ENCODE measurements around the gene CCDC12. TPM values are rescaled to one million over a fixed set of nuclear protein-coding genes. Genes with fewer than 3 reads are reported as not detected.

Gene CCDC12
- total RNA-seq, 1 experiment from 2014 or later: 44.2 TPM

- intact Hi-C loops (cut with micrococcal nuclease): no loop called here
- H3K9me3 ChIP-seq (ENCODE audit: low read length): no peaks in the 10 kb centered on the region
- no peak overlapping the region for H3K9ac ChIP-seq (ENCODE audit: low read length)
- no peak for ATAC-seq
- H4K20me1 ChIP-seq (ENCODE audit: low read length): 0 out of 2 replicates have a peak, but pooled peaks cover 17% of the 10 kb centered on the region
- peak overlapping the region; percentile 51 for H3K27ac ChIP-seq (ENCODE audit: low read length)
- H3K9me2 ChIP-seq (replicated peaks; ENCODE audit: low read length): no peaks in the 10 kb centered on the region
- no peak overlapping the region for H2AFZ ChIP-seq (ENCODE audit: low read length)
- TF ChIP-seq EZH2phosphoT487 (IDR thresholded peaks at IDR 0.05; ENCODE audit: borderline replicate concordance, low read length) (no peak), CTCF (conservative IDR thresholded peaks at IDR 0.05; ENCODE audit: low read depth, low read length) (no peak), EZH2 (IDR thresholded peaks at IDR 0.05; ENCODE audit: low read length, unreplicated experiment) (no peak)
- peaks cover 52% of the 10 kb centered on the region for H3K4me1 ChIP-seq (ENCODE audit: insufficient read depth, low read length)
- ChIA-PET POLR2A (ENCODE audit: unreplicated experiment) (no interaction called here), CTCF (interaction anchor here (0.5 to 0.9 kb wide), 2 partner anchors 21 to 47 kb away, joined by 3 read pairs; no protein-coding TSS in a partner anchor)
- H3F3A ChIP-seq (ENCODE audit: low read length, unreplicated experiment): peaks cover 4% of the 10 kb centered on the region
- H3K27me3 ChIP-seq (ENCODE audit: low read length): no peaks in the 10 kb centered on the region
- BruUV-seq (replicated peaks): no TSS peak
- peaks cover 85% of the 10 kb centered on the region for H3K79me2 ChIP-seq (ENCODE audit: low read length)
- no peak for DNase-seq
- no peak overlapping the region for H3K4me3 ChIP-seq (ENCODE audit: low read length)
- H3K4me2 ChIP-seq (ENCODE audit: low read length): peak overlapping the region; percentile 40; the same call in 1 of the 2 replicates
- H3K36me3 ChIP-seq (ENCODE audit: low read depth, low read length): peaks cover 36% of the 10 kb centered on the region; the same call in 1 of the 2 replicates
Measured at GRCh38 chr3:46930166-46930944, 46.2 kb downstream of the CCDC12 start.

- H3K9me3 ChIP-seq (ENCODE audit: low read length): no peaks in the 10 kb centered on the region
- intact Hi-C loops (cut with micrococcal nuclease): no loop called here
- ChIA-PET CTCF (no interaction called here), POLR2A (ENCODE audit: unreplicated experiment) (no interaction called here)
- H3F3A ChIP-seq (ENCODE audit: low read length, unreplicated experiment): no peaks in the 10 kb centered on the region
- 0 out of 2 replicates have a peak, but pooled peaks cover 17% of the 10 kb centered on the region for H4K20me1 ChIP-seq (ENCODE audit: low read length)
- ATAC-seq (no peak), DNase-seq (no peak)
- H3K9me2 ChIP-seq (replicated peaks; ENCODE audit: low read length): no peaks in the 10 kb centered on the region
- H3K27ac ChIP-seq (ENCODE audit: low read length): no peak overlapping the region
- no peak overlapping the region for H3K4me2 ChIP-seq (ENCODE audit: low read length)
- H2AFZ ChIP-seq (ENCODE audit: low read length): no peak overlapping the region
- peaks cover 42% of the 10 kb centered on the region; the same call in 1 of the 2 replicates for H3K36me3 ChIP-seq (ENCODE audit: low read depth, low read length)
- H3K79me2 ChIP-seq (ENCODE audit: low read length): peaks cover 74% of the 10 kb centered on the region
- no peak overlapping the region for H3K9ac ChIP-seq (ENCODE audit: low read length)
- no TSS peak for BruUV-seq (replicated peaks)
- H3K27me3 ChIP-seq (ENCODE audit: low read length): no peaks in the 10 kb centered on the region
- H3K4me1 ChIP-seq (ENCODE audit: insufficient read depth, low read length): peaks cover 42% of the 10 kb centered on the region
- TF ChIP-seq EZH2phosphoT487 (IDR thresholded peaks at IDR 0.05; ENCODE audit: borderline replicate concordance, low read length) (no peak), CTCF (conservative IDR thresholded peaks at IDR 0.05; ENCODE audit: low read depth, low read length) (no peak), EZH2 (IDR thresholded peaks at IDR 0.05; ENCODE audit: low read length, unreplicated experiment) (no peak)
- no peak overlapping the region for H3K4me3 ChIP-seq (ENCODE audit: low read length)
Measured at GRCh38 chr3:46929324-46929723, 47.2 kb downstream of the CCDC12 start.

GRCh38 chr3:46928282-46928681 lies 48.3 kb downstream of the CCDC12 start:
- no peak overlapping the region for H3K4me2 ChIP-seq (ENCODE audit: low read length)
- ATAC-seq (no peak), DNase-seq (no peak)
- POLR2A ChIA-PET (ENCODE audit: unreplicated experiment): no interaction called here
- no peaks in the 10 kb centered on the region for H3F3A ChIP-seq (ENCODE audit: low read length, unreplicated experiment)
- H3K4me3 ChIP-seq (ENCODE audit: low read length): no peak overlapping the region
- no TSS peak for BruUV-seq (replicated peaks)
- H3K9me2 ChIP-seq (replicated peaks; ENCODE audit: low read length): no peaks in the 10 kb centered on the region
- peaks cover 33% of the 10 kb centered on the region for H3K4me1 ChIP-seq (ENCODE audit: insufficient read depth, low read length)
- no peak overlapping the region for H3K9ac ChIP-seq (ENCODE audit: low read length)
- intact Hi-C loops (cut with micrococcal nuclease): no loop called here
- no peaks in the 10 kb centered on the region for H3K27me3 ChIP-seq (ENCODE audit: low read length)
- no peak overlapping the region for H2AFZ ChIP-seq (ENCODE audit: low read length)
- no peak overlapping the region for H3K27ac ChIP-seq (ENCODE audit: low read length)
- peaks cover 64% of the 10 kb centered on the region for H3K79me2 ChIP-seq (ENCODE audit: low read length)
- TF ChIP-seq EZH2phosphoT487 (IDR thresholded peaks at IDR 0.05; ENCODE audit: borderline replicate concordance, low read length): no peak
- TF ChIP-seq CTCF (conservative IDR thresholded peaks at IDR 0.05; ENCODE audit: low read depth, low read length): no peak
- TF ChIP-seq EZH2 (IDR thresholded peaks at IDR 0.05; ENCODE audit: low read length, unreplicated experiment): no peak
- H4K20me1 ChIP-seq (ENCODE audit: low read length): 0 out of 2 replicates have a peak, but pooled peaks cover 24% of the 10 kb centered on the region
- CTCF ChIA-PET: no interaction called here
- peaks cover 46% of the 10 kb centered on the region; the same call in 1 of the 2 replicates for H3K36me3 ChIP-seq (ENCODE audit: low read depth, low read length)
- H3K9me3 ChIP-seq (ENCODE audit: low read length): no peaks in the 10 kb centered on the region
